GM12875 (cell line): ENCODE data around the gene SLC44A1.

ENCODE experiments used
- H3K4me3 ChIP-seq: one replicate; pipeline ENCODE4 v1.5.1; 2011; ENCODE audit warnings: low read depth, low read length, control low read depth
- CTCF ChIP-seq: IDR thresholded peaks from 2 replicates; pipeline ENCODE4 v1.5.1; 2011; ENCODE audit warnings: low read depth, mild to moderate bottlenecking, control low read depth, inconsistent platforms, low read length, moderate library complexity, borderline replicate concordance; ENCODE audit not compliant: insufficient read depth

The SLC44A1 gene

GRCh38 chr9:105447814-105448812, 203.7 kb downstream of the SLC44A1 start, which contains the start of gene FSD1L:
FSD1L (plus strand) TSS chr9:105448034; CDS start chr9:105448221, 187 bp downstream.
- TF ChIP-seq CTCF: peak; percentile 48
- H3K4me3 ChIP-seq: peak within 1 kb of the TSS; percentile 77

- no peak overlapping the region for H3K4me3 ChIP-seq
- no peak for TF ChIP-seq CTCF
Measured at GRCh38 chr9:105449081-105449480, 204.6 kb downstream of the SLC44A1 start.

- TF ChIP-seq CTCF: no peak
- H3K4me3 ChIP-seq: no peak overlapping the region
Measured at GRCh38 chr9:105452185-105452584, 207.7 kb downstream of the SLC44A1 start.

- TF ChIP-seq CTCF: no peak
- no peak overlapping the region for H3K4me3 ChIP-seq
Measured at GRCh38 chr9:105455836-105456475, 211.5 kb downstream of the SLC44A1 start.

DNA sequence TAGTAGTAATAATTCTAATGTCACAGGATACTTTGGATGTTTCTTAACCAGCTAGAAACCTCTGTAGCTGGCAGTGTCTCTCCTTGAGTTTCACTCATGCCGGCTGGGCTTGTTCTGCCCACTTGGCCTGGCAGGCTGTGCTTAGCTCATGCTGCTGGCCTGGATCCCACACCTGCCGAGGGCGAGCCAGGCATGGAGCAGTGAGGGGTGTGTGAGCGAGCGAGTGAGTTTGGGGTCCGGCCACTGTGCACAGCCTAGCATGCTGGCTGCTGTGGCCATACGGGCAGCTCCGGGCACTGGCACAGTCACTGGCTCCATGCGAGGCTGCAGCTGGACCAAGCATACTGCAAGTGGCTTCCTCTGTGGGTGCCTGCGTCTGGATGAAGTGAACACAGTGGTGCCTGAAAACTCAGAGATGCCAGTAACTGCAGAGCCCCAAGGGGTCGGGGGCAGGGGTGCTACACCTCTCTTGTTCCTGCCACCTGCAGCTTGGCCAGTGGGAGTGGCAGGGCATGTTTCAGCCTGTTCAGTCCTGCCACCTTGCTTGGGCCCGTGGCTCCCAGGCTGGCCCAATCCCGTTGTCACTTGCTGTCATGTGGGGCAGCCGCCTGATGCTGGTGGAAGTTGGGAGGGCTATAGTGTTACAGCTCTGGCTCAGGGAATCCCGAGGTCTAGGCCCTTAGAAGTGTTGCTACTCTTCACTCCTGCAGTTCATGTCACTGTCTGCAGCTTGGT, 213.3 kb downstream of the SLC44A1 start:
- TF ChIP-seq CTCF: no peak
- H3K4me3 ChIP-seq: no peak overlapping the region

GRCh38 chr9:105458404-105458803, 214.0 kb downstream of the SLC44A1 start:
- no peak overlapping the region for H3K4me3 ChIP-seq
- no peak for TF ChIP-seq CTCF
